ENCODE data around the gene CALN1.

Gene CALN1

DNA sequence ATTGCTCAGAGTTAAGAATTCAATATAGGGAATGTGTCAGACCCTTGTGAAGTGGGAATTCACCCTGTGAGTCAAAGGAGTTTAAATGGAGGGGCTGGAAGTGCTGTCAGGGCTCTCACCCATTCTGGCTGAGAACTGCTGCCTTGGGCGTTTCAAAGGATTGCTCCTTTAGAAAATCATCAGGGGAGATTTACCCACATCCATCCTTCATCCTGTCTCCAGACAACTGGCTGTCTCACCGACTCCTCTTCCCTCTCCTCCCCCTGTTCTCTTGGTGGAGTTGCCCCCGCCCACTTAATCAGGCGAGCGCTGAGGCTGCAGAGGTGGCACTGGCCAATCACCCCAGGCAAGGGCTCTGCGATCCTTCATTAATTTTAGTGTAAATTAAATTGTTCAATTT, 554.8 kb downstream of the CALN1 start (continued):
- TF ChIP-seq OSR2 (tag by site-specific recombination; IDR thresholded peaks at IDR 0.05): no peak
- no peak for TF ChIP-seq ZNF18 (tag by site-specific recombination; IDR thresholded peaks at IDR 0.05)
- TF ChIP-seq ZNF37A (tag by site-specific recombination; IDR thresholded peaks at IDR 0.05): no peak
- TF ChIP-seq KLF16 (tag by site-specific recombination; IDR thresholded peaks at IDR 0.05): no peak
- TF ChIP-seq SETDB1 (IDR thresholded peaks at IDR 0.05; ENCODE audit: insufficient read length, low read length): no peak
- no peak for TF ChIP-seq ZNF211 (tag by site-specific recombination; IDR thresholded peaks at IDR 0.05; ENCODE audit: low read depth)
- TF ChIP-seq ZNF132 (tag by site-specific recombination; IDR thresholded peaks at IDR 0.05; ENCODE audit: borderline replicate concordance): no peak

DNA sequence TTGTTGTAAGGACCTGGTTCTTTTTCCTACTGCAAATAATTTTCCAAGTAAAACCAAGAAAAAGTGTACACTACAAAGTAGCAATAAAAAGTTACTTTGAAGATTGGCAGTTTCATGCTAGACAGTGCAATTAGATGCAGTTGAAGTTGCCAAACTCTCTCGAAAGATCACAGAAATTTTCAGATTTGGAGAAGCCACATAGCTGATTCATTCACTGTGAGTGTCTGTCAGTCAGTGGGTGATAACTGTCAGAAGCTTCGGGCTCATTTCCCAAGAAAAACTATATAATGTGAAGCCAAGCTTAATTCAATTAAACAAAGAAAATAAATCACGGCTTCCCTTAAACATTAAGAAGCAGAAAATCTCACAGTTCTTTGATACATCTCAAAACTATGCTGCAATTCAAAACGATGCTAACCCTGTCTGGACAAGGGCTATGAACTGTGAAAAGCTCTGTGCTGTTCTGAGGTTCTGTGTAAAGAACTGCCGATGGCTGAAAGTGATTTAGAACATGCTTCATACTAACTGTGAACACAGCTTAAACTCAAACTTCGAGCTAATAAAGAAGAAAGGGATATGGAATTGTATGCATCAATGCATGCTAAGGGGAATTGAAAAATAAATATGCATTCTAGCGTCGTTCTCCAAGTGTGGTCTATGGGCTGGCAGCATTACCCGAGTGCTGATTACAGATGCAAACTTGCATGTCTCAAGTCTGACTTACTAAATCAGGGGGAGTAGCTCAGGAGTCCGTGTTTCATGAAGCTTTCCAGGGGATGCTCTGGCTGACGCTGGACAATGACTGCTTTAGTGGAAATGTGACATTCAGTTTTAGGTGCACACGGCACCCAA, 557.4 kb downstream of the CALN1 start:
- Histone ChIP-seq H3K36me3 (ENCODE audit: control insufficient read depth in 2 of 2, insufficient read depth in 1 of 2, low read length in 2 of 2) (no peaks in the 10 kb centered on the region), H3K4me3 (ENCODE audit: low read depth, low read length) (no peak overlapping the region), H3K27ac (ENCODE audit: extremely low read depth, low read depth, low read length) (no peak overlapping the region), H3K4me1 (ENCODE audit: control insufficient read depth, insufficient read depth, low read length) (no peaks in the 10 kb centered on the region), H3K9me3 (ENCODE audit: control insufficient read depth, insufficient read depth, low read depth, low read length) (no peaks in the 10 kb centered on the region)
- CTCF ChIA-PET: no interaction called here
- POLR2A ChIA-PET: no interaction called here
- TF ChIP-seq, protein P1, sequence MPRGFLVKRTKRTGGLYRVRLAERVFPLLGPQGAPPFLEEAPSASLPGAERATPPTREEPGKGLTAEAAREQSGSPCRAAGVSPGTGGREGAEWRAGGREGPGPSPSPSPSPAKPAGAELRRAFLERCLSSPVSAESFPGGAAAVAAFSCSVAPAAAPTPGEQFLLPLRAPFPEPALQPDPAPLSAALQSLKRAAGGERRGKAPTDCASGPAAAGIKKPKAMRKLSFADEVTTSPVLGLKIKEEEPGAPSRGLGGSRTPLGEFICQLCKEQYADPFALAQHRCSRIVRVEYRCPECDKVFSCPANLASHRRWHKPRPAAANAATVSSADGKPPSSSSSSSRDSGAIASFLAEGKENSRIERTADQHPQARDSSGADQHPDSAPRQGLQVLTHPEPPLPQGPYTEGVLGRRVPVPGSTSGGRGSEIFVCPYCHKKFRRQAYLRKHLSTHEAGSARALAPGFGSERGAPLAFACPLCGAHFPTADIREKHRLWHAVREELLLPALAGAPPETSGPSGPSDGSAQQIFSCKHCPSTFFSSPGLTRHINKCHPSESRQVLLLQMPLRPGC (tag by site-specific recombination; IDR thresholded peaks at IDR 0.05): no peak
- TF ChIP-seq ZNF76 (tag by site-specific recombination; IDR thresholded peaks at IDR 0.05; ENCODE audit: borderline replicate concordance, low read depth): no peak
- TF ChIP-seq ZNF18 (tag by site-specific recombination; IDR thresholded peaks at IDR 0.05): no peak
- TF ChIP-seq ZBTB8A (tag by site-specific recombination; IDR thresholded peaks at IDR 0.05): no peak
- TF ChIP-seq, protein P2, sequence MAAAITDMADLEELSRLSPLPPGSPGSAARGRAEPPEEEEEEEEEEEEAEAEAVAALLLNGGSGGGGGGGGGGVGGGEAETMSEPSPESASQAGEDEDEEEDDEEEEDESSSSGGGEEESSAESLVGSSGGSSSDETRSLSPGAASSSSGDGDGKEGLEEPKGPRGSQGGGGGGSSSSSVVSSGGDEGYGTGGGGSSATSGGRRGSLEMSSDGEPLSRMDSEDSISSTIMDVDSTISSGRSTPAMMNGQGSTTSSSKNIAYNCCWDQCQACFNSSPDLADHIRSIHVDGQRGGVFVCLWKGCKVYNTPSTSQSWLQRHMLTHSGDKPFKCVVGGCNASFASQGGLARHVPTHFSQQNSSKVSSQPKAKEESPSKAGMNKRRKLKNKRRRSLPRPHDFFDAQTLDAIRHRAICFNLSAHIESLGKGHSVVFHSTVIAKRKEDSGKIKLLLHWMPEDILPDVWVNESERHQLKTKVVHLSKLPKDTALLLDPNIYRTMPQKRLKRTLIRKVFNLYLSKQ (tag by site-specific recombination; IDR thresholded peaks at IDR 0.05; ENCODE audit: borderline replicate concordance): no peak
- no peak for TF ChIP-seq ZBTB6 (tag by site-specific recombination; IDR thresholded peaks at IDR 0.05)

DNA sequence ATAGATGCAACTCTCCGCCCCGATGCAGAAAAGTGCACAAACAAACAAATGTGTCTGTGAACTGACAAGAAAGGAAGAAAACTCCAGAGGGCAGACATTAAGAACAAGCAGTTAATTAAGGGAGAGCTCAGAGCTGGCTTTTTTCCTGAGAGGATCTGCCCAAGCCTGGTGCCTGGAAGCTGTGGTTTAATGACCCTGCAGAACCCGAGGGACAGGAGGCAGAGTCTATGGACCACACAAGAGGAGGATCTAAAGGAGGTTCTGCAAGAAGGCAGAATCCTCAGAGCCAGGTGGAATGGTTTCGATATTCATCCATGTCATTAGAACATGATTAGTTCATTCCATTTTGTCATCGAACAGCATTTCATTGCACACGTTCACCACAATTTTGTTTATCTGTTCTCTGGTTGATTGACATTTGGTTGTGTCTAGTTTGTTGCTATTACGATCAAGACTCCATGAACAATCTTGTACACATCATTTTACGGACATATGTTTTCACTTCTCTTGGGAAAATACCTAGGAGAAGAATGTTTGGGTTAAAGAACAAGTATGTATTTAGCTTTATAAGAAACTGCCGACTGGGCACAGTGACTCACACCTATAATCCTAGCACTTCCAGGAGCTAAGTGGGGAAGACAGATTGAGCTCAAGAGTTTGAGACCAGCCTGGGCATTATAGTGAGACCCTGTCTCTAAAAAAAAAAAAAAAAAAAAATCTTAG, 560.2 kb downstream of the CALN1 start:
- Histone ChIP-seq H3K36me3 (ENCODE audit: control insufficient read depth in 2 of 2, insufficient read depth in 1 of 2, low read length in 2 of 2) (no peaks in the 10 kb centered on the region), H3K4me3 (ENCODE audit: low read depth, low read length) (no peak overlapping the region), H3K4me1 (ENCODE audit: control insufficient read depth, insufficient read depth, low read length) (no peaks in the 10 kb centered on the region), H3K9me3 (ENCODE audit: control insufficient read depth, insufficient read depth, low read depth, low read length) (no peaks in the 10 kb centered on the region), H3K27ac (ENCODE audit: extremely low read depth, low read depth, low read length) (no peak overlapping the region)
- POLR2A ChIA-PET: no interaction called here
- TF ChIP-seq, protein P3, sequence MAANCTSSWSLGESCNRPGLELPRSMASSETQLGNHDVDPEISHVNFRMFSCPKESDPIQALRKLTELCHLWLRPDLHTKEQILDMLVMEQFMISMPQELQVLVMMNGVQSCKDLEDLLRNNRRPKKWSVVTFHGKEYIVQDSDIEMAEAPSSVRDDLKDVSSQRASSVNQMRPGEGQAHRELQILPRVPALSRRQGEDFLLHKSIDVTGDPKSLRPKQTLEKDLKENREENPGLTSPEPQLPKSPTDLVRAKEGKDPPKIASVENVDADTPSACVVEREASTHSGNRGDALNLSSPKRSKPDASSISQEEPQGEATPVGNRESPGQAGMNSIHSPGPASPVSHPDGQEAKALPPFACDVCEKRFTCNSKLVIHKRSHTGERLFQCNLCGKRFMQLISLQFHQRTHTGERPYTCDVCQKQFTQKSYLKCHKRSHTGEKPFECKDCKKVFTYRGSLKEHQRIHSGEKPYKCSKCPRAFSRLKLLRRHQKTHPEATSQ (tag by site-specific recombination; IDR thresholded peaks at IDR 0.05): no peak
- no peak for TF ChIP-seq ZFP3 (tag by site-specific recombination; IDR thresholded peaks at IDR 0.05; ENCODE audit: low read depth)
- no peak for TF ChIP-seq EGR2 (tag by site-specific recombination; IDR thresholded peaks at IDR 0.05; ENCODE audit: low read depth)
- no peak for TF ChIP-seq ZNF843 (tag by site-specific recombination; IDR thresholded peaks at IDR 0.05)
- no peak for TF ChIP-seq ZNF274 (IDR thresholded peaks at IDR 0.05; ENCODE audit: low read length)
- TF ChIP-seq ZNF274 (tag by site-specific recombination; IDR thresholded peaks at IDR 0.05; ENCODE audit: borderline replicate concordance): no peak
- CTCF ChIA-PET: no interaction called here
